Panc1 (cell line): ENCODE measurements around the gene RD3L. TPM values are rescaled to one million over a fixed set of nuclear protein-coding genes. Genes with fewer than 3 reads are reported as not detected.
A peak's percentile ranks its signal among the peaks of the same experiment; 100 is the strongest.
"Not testable (repeated sequence)": the region's sequence is repeated elsewhere in the genome, so short reads cannot be mapped to it uniquely, and the experiment has no call there.

Experiments used
- ATAC-seq: fragments of 200-7000 bp; cut with Tn5 transposase; 2 replicates; pipeline ENCODE4 v1.9.1; 2020; ENCODE audit warnings: mild to moderate bottlenecking, moderate library complexity
- BruUV-seq: library from RNA; stranded (reverse); fragments of 400-500 nt; replicated peaks from 2 replicates; lab custom pipeline; 2021; lab: Mats Ljungman, UMichigan
- CTCF ChIA-PET: fragments of 300-600 bp; sonication (Branson Sonifier 250); formaldehyde crosslinking; loops from one replicate; lab custom pipeline; 2022; ENCODE audit warnings: antibody characterized with exemption; lab: Charles Lee
- POLR2A ChIA-PET: fragments of 300-600 bp; sonication (Branson Sonifier 250); formaldehyde crosslinking; loops from one replicate; lab custom pipeline; 2022; ENCODE audit warnings: antibody characterized with exemption; lab: Charles Lee
- DNase-seq: peaks from one replicate; pipeline ENCODE4 v3.0.0-alpha.2; 2010; ENCODE audit warnings: low read depth, low spot score
- H3K27ac ChIP-seq: 2 replicates; pipeline ENCODE4 v1.5.1; 2011; ENCODE audit warnings: mild to moderate bottlenecking, low read length, inconsistent platforms
- H3K27me3 ChIP-seq: fragments of 200-500 bp; sonication (Bioruptor generic); 2 replicates; pipeline ENCODE4 v1.6.0; 2014; ENCODE audit warnings: low read length, inconsistent platforms; ENCODE audit not compliant: control insufficient read depth, insufficient read depth
- H3K36me3 ChIP-seq: fragments of 200-500 bp; sonication (Bioruptor generic); 2 replicates; pipeline ENCODE4 v1.5.1; 2014; ENCODE audit warnings: inconsistent platforms, mild to moderate bottlenecking, low read length, moderate library complexity; ENCODE audit not compliant: control insufficient read depth, insufficient read depth
- H3K4me1 ChIP-seq: 2 replicates; pipeline ENCODE4 v1.5.1; 2011; ENCODE audit warnings: inconsistent platforms, mild to moderate bottlenecking, low read length, moderate library complexity; ENCODE audit not compliant: control insufficient read depth, insufficient read depth
- H3K4me3 ChIP-seq, 2 experiments: 2 replicates each; pipeline ENCODE4 v1.5.1; 2011 to 2012; ENCODE audit warnings: low read depth in 2 of 2, low read length in 2 of 2, mild to moderate bottlenecking in 2 of 2, inconsistent platforms in 1 of 2, moderate library complexity in 1 of 2
- H3K9me3 ChIP-seq: fragments of 200-500 bp; sonication (Bioruptor generic); 2 replicates; pipeline ENCODE4 v1.5.1; 2014; ENCODE audit warnings: low read depth, mild to moderate bottlenecking, inconsistent platforms, low read length, moderate library complexity; ENCODE audit not compliant: control insufficient read depth, insufficient read depth
- POLR2AphosphoS5 ChIP-seq: IDR thresholded peaks from 2 replicates; pipeline ENCODE4 v1.6.1; 2012; ENCODE audit warnings: mild to moderate bottlenecking, low read depth, low read length, moderate library complexity
- SIN3A ChIP-seq: IDR thresholded peaks from 2 replicates; pipeline ENCODE4 v1.6.1; 2012; ENCODE audit warnings: low read depth, mild to moderate bottlenecking, low read length, moderate library complexity, borderline replicate concordance; ENCODE audit not compliant: insufficient read depth
- TCF7L2 ChIP-seq: IDR thresholded peaks from 2 replicates; pipeline ENCODE4 v1.6.1; 2011; ENCODE audit warnings: mild to moderate bottlenecking, low read depth, low read length, inconsistent platforms
- in situ Hi-C: cut with HindIII; loops from 2 replicates; pipeline ENCODE4 v1.10.0; 2016; ENCODE audit warnings: low sequenced_read_pairs, low pct_unique_long_range_greater_than_20kb
- intact Hi-C: fragments of 100-400 bp; cut with micrococcal nuclease; formaldehyde crosslinking; loops from one replicate; pipeline ENCODE4 v1.10.0; 2022; ENCODE audit not compliant: unreplicated experiment
- total RNA-seq: library from RNA; stranded (reverse); gene quantifications from one replicate; pipeline ENCODE4 v1.2.1, GENCODE V29; 2021; ENCODE audit not compliant: unreplicated experiment
- TF ChIP-seq, protein P1 (sequence below): fragments of 450-650 bp; IDR thresholded peaks from 2 replicates; pipeline ENCODE4 v1.5.1; 2017; ENCODE audit warnings: mild to moderate bottlenecking
- TF ChIP-seq, protein P2 (sequence below), 2 experiments: IDR thresholded peaks; 2 replicates each; pipeline ENCODE4 v1.6.1; 2011 to 2012; ENCODE audit warnings: low read depth in 2 of 2, control low read depth in 1 of 2, low read length in 1 of 2, mild to moderate bottlenecking in 1 of 2, moderate library complexity in 1 of 2; ENCODE audit not compliant: insufficient read depth in 1 of 2

RD3L gene
- total RNA-seq, 1 experiment from 2014 or later = not detected

GRCh38 chr14:103923863-103924262 is 18.5 kb downstream of the RD3L start:
- no TSS peak for BruUV-seq
- intact Hi-C loops = no loop called here
- no peak for DNase-seq
- Histone ChIP-seq H3K27ac (no peak overlapping the region), H3K4me3 (no peak overlapping the region), H3K9me3 (no peaks in the 10 kb centered on the region), H3K36me3 (peaks cover 4% of the 10 kb centered on the region; the same call in 1 of the 2 replicates), H3K27me3 (no peaks in the 10 kb centered on the region), H3K4me1 (no peaks in the 10 kb centered on the region)
- in situ Hi-C loops = no loop called here
- POLR2A ChIA-PET = no interaction called here
- CTCF ChIA-PET = no interaction called here
- no peak for ATAC-seq
- TF ChIP-seq, protein P1, sequence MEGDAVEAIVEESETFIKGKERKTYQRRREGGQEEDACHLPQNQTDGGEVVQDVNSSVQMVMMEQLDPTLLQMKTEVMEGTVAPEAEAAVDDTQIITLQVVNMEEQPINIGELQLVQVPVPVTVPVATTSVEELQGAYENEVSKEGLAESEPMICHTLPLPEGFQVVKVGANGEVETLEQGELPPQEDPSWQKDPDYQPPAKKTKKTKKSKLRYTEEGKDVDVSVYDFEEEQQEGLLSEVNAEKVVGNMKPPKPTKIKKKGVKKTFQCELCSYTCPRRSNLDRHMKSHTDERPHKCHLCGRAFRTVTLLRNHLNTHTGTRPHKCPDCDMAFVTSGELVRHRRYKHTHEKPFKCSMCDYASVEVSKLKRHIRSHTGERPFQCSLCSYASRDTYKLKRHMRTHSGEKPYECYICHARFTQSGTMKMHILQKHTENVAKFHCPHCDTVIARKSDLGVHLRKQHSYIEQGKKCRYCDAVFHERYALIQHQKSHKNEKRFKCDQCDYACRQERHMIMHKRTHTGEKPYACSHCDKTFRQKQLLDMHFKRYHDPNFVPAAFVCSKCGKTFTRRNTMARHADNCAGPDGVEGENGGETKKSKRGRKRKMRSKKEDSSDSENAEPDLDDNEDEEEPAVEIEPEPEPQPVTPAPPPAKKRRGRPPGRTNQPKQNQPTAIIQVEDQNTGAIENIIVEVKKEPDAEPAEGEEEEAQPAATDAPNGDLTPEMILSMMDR = no peak
- no peak for TF ChIP-seq SIN3A
- no peak for TF ChIP-seq TCF7L2
- TF ChIP-seq, protein P2, sequence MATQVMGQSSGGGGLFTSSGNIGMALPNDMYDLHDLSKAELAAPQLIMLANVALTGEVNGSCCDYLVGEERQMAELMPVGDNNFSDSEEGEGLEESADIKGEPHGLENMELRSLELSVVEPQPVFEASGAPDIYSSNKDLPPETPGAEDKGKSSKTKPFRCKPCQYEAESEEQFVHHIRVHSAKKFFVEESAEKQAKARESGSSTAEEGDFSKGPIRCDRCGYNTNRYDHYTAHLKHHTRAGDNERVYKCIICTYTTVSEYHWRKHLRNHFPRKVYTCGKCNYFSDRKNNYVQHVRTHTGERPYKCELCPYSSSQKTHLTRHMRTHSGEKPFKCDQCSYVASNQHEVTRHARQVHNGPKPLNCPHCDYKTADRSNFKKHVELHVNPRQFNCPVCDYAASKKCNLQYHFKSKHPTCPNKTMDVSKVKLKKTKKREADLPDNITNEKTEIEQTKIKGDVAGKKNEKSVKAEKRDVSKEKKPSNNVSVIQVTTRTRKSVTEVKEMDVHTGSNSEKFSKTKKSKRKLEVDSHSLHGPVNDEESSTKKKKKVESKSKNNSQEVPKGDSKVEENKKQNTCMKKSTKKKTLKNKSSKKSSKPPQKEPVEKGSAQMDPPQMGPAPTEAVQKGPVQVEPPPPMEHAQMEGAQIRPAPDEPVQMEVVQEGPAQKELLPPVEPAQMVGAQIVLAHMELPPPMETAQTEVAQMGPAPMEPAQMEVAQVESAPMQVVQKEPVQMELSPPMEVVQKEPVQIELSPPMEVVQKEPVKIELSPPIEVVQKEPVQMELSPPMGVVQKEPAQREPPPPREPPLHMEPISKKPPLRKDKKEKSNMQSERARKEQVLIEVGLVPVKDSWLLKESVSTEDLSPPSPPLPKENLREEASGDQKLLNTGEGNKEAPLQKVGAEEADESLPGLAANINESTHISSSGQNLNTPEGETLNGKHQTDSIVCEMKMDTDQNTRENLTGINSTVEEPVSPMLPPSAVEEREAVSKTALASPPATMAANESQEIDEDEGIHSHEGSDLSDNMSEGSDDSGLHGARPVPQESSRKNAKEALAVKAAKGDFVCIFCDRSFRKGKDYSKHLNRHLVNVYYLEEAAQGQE (IDR thresholded peaks at IDR 0.05; ENCODE audit: insufficient read depth in 1 of 2, low read depth in 2 of 2, low read length in 1 of 2) = no peak
- TF ChIP-seq POLR2AphosphoS5 = no peak

- H3K27me3 ChIP-seq, CTCF ChIA-PET, POLR2A ChIA-PET, DNase-seq, H3K9me3 ChIP-seq, H3K4me1 ChIP-seq, BruUV-seq, ATAC-seq, in situ Hi-C loops, H3K27ac ChIP-seq, intact Hi-C loops, H3K36me3 ChIP-seq: not testable (repeated sequence)
- H3K4me3 ChIP-seq = peak overlapping the region; percentile 97
These were observed 20.5 kb downstream of the RD3L start for GRCh38 chr14:103921855-103922200.

DNA sequence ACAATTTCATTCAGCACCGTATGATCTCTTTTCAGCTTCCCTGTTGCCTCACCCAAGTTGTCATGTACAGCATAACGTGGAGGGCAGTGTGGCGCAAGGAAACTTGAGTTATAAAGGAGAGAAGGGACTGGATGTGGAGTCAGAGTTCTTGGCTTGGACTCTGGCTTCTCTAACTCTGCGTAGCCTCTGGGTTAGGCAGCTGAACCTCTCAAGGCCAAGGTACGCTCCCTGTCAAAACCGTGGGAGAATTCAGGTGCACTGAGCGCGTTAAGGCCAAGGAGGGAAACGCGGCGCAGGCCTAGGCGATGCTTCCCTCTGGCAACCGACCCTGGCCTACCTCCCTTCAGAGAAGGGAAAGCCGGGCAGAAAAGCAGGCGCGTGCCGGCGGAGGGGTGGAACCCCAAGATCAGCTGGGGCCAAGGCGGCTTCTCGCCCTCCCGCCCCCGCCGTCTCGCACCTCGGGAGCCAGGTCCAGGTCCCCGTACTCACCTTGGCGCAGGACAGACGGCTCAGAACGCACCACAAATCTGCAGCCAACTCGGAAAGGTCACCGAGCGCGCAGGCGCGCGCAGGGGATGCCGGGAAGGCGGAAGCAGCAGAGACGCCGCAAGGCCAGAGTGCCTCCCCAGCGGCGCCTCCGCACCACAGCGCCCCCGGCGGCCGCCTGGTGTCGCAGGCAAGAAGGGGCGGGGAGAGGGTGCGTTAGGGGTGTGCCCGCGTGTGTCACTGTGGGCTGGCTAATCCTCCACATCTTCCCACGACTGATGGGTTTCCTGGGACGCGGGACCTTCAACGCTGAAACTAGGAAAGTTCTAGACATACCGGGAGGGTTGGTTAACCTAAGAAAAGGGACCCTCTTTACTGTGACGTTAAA is 21.1 kb downstream of the RD3L start:
- DNase-seq = peak; percentile 75
- H3K27ac ChIP-seq = peak overlapping the region; percentile 94
- ChIA-PET CTCF (no interaction called here), POLR2A (no interaction called here)
- BruUV-seq = TSS peak; percentile 85
- ATAC-seq = peak; percentile 99
- no peaks in the 10 kb centered on the region for H3K4me1 ChIP-seq
- H3K36me3 ChIP-seq = peaks cover 4% of the 10 kb centered on the region; the same call in 1 of the 2 replicates
- peak; percentile 77; the same call in 1 of the 2 replicates for TF ChIP-seq SIN3A
- TF ChIP-seq, protein P2 (IDR thresholded peaks at IDR 0.05; ENCODE audit: insufficient read depth in 1 of 2, low read depth in 2 of 2, low read length in 1 of 2) = 0 out of 4 replicates have a peak, but pooled peaks of 1 of the 2 experiments have one; percentile 12
- TF ChIP-seq TCF7L2 = no peak
- TF ChIP-seq, protein P1 = peak; percentile 95
- peak; percentile 87 for TF ChIP-seq POLR2AphosphoS5
- in situ Hi-C loops (no loop called here), intact Hi-C loops (no loop called here)
- no peaks in the 10 kb centered on the region for H3K27me3 ChIP-seq
- no peaks in the 10 kb centered on the region for H3K9me3 ChIP-seq
- H3K4me3 ChIP-seq = peak overlapping the region; percentile 97
